GM21825 (cell line): Measurements from ENCODE around the gene DUS4L.

ENCODE experiments used
- ATAC-seq: cut with Tn5 transposase; IDR thresholded peaks from one replicate; pipeline ENCODE4 v1.9.1; 2021; ENCODE audit warnings: mild to moderate bottlenecking, moderate library complexity; ENCODE audit not compliant: unreplicated experiment

The DUS4L gene

DNA sequence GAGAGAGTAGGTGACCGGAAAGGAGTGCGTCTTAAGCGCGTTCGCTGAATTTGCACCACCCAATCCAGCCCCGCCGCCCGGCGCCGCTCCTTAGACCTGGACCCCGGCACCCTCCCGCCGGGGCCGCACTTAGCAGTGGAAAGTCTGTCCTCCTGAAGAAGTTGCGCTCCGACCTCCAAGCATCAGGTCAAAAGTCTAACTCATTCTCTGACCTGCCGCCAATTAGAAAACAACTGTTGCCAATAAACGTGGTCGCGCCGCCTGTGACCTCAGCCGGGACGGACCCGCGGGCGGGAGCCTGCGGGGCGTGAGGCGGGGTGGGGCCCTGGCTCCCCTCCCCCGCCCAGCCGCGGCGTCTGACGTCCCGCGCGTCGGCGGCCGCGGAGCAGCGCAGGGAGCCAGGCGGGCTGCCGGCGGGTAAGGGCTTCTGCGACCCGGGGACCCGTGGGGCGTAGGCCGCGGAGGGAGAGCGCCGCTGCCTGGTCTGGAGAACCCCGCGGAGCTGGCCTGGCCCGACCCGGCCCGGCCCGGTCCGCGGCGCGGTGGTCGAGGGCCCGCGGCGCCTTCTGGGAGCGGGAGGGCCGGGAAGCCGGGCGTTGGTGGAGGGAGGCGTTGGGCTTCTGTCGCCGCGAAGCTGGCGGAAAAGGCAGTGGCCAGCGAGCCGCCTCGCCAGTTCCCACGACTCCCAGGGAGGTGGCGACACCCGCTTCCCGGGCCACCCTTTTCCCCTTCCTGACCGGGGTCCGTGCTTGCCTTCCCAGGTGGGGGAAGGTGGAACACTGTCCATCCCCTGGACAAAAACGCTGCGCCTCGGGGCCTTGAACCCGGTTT is 16.3 kb downstream of the DUS4L start, which contains the start of gene BCAP29:
BCAP29 (plus strand) TSS at position 362 of the 831 bp plus-strand sequence. CDS start 527 bp downstream, outside the sequence.
- ATAC-seq = peak; percentile 88

DNA sequence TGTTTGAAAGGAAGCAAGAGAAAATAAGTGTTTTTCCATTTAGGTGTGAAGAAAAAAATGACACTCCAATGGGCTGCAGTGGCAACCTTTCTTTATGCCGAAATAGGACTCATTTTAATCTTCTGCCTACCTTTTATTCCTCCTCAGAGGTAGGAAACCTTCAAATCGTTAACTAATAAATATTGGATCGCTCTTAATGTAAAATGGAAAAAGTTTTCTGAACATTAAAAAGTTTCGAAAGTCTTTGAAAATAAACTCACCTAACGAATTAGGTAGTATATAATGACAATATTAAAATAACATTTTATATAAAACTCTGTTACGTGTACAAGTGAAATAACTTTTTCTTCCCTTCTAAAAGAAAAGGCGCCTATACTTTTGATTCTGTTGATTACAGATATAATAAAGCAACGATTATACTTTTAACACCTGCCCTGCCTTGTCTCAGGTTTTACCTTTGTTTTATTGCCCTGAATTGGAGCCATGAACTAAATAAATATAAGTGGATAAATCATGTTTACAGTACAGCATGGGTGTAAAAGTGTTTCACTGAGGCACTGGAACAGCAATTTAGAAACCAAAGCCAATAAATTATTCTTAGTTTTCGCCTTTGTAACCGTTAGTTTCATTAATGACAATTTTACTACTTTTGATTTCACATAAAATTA is 17.1 kb downstream of the DUS4L start:
- ATAC-seq = no peak

DNA sequence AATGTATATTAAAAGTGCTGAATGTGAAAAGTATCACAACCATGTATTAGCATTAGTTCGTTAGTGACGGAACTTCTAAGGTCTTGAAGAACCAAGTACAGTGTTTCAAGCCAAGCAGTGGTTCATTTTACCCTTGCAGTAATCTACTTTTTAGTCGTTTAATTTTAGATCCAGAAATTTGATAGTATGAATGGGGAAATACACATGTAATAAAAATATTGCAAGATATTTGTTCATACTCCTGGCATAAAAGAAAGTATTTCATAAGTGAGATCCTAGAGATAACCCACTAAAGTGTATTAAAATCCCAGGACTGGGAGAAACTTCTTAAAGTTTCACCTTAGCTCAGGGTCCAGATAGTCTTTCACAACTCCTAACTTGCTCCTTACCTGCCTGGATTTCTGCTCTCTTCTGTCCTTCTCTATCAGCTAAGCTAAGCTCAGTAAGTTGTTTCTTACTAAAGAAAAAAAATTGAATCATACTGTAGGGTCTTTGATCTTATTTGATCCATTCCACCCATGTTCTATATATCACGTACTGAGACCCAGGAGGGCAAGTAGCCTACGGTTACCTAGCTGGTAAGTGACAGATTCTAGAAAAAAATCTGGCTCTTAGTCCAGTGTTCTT is 17.7 kb downstream of the DUS4L start:
- ATAC-seq = no peak

DNA sequence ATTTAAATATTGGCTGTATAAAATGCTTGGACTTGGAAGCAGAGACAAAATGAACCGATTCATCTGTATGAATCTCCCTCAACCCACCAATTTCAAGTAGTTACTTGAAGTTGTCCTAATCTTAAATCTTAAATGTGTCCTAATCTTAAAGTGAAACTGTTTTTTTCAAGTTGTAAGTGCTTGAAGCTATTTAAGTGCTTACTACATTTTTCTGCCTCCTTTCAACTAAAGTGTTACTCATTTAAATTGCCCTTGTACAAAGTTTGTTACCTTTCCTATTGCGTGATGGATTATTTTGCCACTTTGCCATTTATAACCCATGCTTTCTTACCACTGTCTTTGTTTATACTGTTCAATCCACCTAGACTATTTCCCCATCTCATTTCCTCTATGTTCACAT is 19.1 kb downstream of the DUS4L start:
- ATAC-seq = no peak

DNA sequence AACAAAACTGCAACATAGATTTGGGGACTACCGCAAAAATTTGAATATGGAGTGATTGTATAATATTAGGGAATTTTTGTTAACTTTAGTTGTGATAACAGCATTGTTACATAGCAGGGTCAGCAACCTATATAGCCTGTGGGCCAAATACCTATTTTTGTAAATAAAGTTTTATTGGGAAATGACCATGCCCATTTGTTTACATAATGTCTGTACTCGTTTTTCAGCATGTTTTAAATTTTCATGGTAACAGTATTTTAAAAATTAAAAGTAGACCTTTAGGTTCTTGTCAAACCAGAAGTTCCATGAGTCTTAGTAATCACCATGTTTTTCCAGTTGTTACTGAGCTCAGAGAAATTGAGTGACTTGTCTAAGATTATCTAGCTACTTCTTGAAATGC is 20.9 kb downstream of the DUS4L start:
- ATAC-seq = no peak

DNA sequence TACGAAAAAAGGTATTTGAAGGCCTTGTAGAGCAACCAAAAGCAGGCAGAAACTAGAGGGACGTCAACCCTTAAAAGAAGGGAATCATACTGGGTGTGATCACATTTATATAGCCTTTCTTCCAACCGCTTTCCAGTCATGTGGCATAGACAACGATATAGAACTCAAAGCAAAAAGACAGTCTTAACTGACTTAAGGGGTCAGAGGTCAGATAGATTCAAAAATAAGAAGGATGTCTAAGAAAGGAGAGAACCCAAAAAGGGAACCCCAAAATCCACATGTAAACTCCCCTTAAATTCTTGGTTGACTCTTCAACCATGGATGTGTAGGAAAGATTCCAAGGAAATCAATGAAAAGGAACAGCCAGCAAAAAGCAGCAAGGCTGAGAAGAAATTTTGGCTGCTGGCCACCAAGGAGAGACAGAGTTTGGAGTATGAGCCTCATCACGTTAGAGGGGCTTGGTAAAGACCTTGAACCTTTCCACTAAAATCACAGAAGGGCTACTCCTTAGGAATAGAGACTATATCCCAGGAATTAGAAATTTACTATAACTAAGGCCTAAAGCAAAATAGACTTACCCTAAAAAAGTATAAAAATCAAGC is 24.9 kb downstream of the DUS4L start:
- ATAC-seq = no peak

DNA sequence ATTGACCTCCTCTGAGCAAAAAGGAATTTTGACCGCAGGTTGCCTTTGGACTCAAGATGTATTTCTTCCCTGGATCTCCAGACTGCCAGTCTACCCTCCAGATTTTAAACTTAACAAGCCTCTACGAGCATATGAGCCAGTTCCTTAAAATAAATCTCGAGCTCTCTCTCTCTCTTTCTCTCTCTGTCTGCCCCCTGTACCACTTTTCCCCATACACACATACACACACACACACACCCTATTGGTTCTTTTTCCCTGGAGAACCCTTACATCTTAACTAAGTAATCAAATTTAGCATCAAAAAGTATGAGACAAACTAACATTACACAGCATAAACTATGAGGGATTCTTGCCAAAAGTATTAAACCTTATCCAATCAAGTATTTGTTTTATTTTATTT is 27.6 kb downstream of the DUS4L start:
- no peak for ATAC-seq

DNA sequence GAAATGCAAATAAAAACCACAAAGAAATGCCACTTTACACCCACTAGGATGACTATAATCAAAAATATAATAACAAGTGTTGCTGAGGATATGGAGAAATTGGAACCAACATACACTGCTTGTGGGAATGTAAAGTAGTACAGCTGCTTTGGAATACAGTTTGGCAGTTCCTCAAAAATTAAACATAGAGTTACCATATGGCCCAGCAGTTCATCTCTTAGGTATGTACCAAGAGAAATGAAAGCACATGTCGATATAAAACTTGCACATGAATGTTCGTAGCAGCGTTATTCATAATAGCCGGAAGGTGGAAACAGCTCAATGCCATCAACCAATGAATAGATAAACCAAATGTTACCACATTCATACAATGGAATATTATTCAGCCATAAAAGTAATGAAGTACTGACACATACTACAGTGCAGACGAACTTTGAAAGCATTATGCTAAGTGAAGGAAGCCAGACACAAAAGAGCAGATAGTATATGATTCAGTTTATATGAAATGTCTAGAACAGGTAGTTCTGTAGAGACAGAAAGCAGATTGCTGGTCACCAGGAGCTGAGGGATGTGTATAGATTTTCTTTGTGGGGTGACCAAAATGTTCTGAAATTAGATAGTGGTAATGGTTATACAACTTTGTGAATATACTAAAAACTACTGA is 28.7 kb downstream of the DUS4L start:
- no peak for ATAC-seq

DNA sequence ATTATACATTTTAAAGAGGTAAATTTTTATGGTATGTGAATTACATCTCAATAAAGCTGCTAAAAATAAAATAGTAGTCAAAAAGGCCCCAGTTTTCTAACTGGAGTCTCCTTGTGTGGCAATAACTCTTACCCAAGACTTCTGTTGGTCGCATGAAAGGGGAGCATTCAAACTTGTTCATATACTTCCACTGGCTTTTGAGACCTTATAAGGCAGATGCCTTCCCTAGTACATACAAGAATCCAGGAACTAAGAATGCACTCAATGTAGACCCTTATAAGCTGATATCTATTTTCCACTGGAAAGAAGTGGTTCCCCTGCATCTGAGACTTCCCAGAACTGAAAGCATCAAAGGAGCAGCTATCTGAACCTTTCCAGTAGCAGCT is 29.2 kb downstream of the DUS4L start:
- no peak for ATAC-seq

DNA sequence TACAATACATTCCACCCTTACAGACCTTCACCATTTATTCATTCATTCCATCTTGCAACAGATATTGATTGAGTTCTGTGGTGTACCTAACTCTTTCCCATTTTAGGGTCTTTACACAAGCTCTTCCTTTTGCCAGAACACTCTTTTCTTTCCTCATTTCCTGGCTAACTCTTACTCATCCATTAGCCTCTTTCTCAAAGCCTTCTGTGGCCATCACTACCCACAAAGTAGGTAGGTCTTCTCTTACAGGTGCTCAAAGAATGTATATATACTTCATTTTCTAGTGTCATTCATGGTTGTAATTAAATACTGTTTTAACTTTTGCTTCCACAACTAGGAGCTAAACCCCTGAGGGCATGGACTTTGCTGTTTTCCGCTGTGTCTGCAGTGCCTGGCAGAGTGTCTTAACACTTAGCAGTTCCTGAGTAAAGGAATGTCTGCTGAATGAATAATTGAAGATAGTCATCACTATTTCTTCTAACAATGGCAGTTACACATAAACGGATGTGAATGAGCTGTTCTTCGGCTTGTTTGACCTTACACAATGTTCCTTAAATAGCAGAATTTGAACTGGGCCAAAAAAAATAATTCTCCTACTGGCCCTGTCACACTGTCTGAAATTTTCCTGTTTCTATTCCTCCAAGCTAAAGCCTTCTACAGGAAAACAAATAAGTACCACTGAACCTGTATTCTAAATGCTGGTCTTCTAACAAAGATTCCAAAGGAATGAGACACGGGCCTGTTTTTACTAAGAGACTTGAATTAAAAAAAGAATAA is 31.4 kb downstream of the DUS4L start:
- no peak for ATAC-seq

DNA sequence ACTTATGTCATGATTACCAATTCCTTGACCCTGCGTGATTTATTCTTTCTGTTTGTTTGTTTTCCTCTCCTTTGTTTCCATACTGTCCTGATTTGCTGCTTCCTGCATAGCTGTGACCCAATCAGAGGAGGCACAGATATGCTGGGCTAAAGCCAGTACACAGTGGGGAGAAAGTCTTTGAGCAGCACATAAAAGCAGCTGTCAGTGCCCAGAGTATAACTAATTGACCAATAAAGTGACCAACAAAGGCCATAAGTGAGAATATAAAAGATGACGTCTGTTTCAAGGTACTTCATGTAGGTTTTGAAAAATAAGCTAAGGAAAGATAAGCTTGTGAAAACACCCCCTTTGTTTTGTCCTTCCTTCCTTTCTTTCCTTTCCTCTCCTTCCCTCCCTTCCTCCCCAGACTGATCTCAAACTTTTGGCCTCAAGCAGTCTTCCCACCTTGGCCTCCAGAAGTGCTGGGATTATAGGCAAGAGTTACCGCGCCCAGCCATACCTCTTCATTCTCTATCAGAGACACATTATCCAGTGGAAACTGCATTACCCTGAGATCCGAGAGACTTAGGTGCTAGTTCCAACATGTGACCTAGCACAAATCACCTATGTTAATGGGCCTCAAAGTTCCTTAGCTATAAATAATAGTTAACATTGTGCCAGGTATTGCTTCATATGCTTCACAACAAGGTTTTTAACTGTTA is 33.3 kb downstream of the DUS4L start:
- ATAC-seq = no peak

DNA sequence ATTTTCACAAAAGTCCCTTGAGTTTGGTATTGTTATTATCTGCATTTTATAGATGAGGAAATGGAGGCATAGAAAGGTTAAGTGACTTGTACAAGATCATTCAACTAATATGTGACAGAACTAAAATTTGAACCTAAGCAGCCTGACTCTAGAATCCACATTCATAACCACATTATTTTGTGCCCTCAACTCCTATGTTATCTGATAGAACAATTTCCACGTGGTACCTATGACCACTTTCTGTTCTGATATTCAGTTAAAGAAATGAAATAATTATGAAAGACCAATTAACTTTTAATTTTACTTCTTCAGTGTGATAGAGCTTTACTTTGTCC is 33.8 kb downstream of the DUS4L start:
- no peak for ATAC-seq

DNA sequence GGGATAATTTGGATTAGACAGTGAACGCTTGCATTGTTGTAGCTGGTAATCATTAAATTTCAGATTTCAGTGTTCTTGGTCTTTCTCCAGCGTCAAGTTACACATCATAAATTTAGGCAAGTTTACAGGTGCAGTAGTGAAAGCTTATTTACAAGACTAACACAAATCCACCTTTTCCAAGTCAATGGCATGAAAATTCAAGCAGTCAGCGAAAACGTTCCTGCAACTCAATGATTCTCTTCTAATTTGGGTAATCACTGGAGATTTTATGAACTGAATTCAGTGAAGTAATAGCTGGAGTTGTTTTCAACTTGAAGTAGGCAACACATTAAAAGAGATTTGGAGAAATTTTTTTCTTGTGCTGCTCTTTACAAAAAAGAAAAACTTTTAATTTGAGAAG is 34.2 kb downstream of the DUS4L start:
- no peak for ATAC-seq

DNA sequence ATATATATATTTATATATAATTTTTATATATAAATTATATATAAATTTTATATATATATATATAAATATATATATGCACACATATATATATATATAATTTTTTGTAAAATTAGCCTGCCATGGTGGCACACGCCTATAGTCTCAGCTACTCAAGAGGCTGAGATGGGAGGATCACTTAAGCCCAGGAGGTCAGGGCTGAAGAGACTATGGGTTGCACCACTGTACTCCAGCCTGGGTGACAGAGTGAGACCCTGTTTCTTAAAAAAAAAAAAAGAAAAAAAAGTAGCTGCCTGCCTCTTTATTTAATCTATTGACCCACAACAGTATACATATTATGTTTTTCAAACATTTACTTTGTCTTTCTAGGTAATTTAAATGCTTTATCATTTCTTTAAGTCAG is 35.5 kb downstream of the DUS4L start:
- no peak for ATAC-seq

DNA sequence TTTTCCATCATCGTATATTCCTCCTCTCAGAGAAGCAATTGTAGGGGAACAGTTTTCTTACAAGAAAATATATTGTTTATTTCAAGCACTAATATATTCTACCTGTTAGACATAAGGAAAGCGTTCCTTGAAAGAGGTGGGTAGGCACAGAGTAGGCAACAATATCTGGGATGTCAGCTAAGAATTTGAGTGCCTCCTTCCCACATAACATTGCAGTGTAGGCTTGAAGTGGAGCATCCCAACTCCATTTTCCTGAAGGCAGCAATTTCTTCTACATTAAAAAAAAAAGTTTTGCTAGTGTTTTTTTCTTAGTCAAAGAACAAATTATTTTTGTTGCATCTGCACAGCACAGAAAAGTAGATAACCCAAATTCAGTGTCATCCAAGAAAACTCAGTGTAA is 37.0 kb downstream of the DUS4L start:
- ATAC-seq = no peak

DNA sequence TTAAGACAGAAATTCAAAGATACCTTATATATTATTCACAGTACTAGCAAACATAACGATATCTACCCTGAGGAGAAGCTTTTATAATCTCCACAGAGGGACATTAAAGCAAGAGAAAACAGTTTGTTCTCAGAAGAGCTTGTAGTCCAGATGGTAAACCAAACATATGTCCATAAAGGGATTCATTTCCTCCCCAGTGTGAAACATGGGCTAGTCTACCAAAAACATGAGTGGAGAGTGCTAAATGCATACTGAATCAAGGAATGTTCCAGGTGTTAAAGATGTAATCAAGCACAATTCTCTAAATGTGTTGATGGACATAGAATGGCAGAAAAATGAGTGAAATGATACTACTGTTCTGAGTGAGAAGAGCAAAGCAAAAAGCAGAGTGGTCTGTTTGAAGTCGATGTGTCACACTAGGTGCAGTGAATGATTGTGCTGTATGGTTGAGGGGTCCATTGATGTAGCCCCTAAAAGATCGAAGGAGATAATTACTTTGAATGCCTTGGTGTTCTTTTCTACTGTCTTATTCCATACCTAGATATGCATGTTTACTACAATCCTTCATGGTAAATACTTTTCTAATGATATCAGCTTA is 41.5 kb downstream of the DUS4L start:
- no peak for ATAC-seq

DNA sequence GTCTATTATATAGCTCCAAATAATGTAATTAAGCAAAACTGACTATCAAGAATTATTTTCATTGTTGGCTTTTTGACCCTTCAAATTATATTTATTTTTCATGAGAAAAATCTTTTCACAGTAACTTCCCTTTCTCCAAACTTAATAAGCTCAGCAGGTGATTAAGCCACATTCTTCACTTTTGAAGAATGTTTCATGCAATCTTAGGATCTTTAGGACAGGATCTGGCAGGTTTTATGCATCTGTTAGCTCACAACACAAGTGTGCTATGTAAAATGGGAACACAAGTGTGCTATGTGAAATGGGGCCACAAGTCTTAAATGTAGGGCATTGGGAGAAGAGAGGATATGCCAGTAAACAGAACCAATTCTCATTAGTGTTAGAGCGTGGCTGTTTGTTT is 42.5 kb downstream of the DUS4L start:
- ATAC-seq = no peak

DNA sequence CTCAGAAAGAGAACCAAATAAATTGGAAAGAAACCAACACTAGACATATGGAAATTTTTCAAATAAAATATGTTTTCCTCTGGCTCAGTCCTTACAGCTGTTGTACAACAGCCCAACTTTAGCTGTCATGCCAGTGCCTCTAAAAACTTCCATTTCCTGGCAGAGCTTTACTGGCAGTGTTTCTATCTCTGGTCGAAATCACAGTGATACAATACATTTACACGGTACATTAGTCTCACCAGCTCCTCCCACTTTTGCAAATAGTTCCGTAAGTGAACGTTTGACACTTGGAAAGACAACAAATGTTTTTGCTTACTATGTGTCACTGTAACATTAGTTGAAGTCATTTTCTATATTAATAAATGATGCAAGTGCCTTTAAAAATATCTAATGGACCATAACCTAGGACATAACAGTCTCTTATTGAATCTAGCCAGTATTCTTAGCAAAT is 46.1 kb downstream of the DUS4L start:
- ATAC-seq = no peak

DNA sequence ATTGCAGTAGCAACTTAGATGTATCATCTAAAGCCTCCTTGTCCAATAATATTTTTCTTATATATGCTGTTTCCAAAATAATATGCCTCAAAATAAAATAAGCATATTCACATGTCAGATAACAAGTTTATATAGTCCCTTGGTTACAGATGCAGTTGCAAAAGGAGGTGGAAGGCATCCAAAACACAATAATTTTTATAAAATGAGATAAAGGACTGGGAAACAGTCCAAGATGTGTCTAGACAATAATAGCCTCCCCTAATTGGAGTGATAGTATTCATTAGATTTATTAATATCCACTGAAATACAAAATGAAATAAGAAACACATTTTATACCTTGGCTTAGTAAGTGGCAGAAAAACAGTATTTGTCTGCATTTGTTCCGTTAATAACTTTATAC is 46.6 kb downstream of the DUS4L start:
- no peak for ATAC-seq
